Endodermal cell (in vitro differentiated cells): ENCODE measurements around the gene TBC1D2B. TPM values are rescaled to one million over a fixed set of nuclear protein-coding genes. Genes with fewer than 3 reads are reported as not detected.
"Not testable (repeated sequence)": the region's sequence is repeated elsewhere in the genome, so short reads cannot be mapped to it uniquely, and the experiment has no call there.

Source experiments
- DNase-seq: peaks from one replicate; pipeline ENCODE4 v3.0.0-alpha.2; 2017
- H3K27ac ChIP-seq: 2 replicates; pipeline ENCODE4 v1.5.1; 2013; ENCODE audit warnings: mild to moderate bottlenecking, low read depth, low read length, moderate library complexity
- H3K27me3 ChIP-seq: 2 replicates; pipeline ENCODE4 v1.6.1; 2013; ENCODE audit warnings: mild to moderate bottlenecking, low read length, moderate library complexity; ENCODE audit not compliant: insufficient read depth, control insufficient read depth, poor library complexity, severe bottlenecking
- H3K36me3 ChIP-seq: 2 replicates; pipeline ENCODE4 v1.7.0; 2013; ENCODE audit warnings: mild to moderate bottlenecking, low read length, moderate library complexity; ENCODE audit not compliant: control insufficient read depth, insufficient read depth
- H3K4me1 ChIP-seq: one replicate; pipeline ENCODE4 v1.7.0; 2013; ENCODE audit warnings: low read length; ENCODE audit not compliant: control insufficient read depth, insufficient read depth
- H3K4me3 ChIP-seq: 2 replicates; pipeline ENCODE4 v1.5.1; 2013; ENCODE audit warnings: mild to moderate bottlenecking, low read length, moderate library complexity
- H3K9ac ChIP-seq: 2 replicates; pipeline ENCODE4 v1.6.1; 2013; ENCODE audit warnings: mild to moderate bottlenecking, low read length, moderate library complexity; ENCODE audit not compliant: poor library complexity, severe bottlenecking; ENCODE audit errors: extremely low read depth
- H3K9me3 ChIP-seq: 2 replicates; pipeline ENCODE4 v1.6.1; 2013; ENCODE audit warnings: mild to moderate bottlenecking, low read length, moderate library complexity; ENCODE audit not compliant: control insufficient read depth
- H3K27ac Mint-ChIP-seq: 2 replicates; pipeline ENCODE4 v1.8.0; 2020; ENCODE audit warnings: mixed read lengths
- H3K27me3 Mint-ChIP-seq: 2 replicates; pipeline ENCODE4 v1.8.0; 2021; ENCODE audit warnings: mild to moderate bottlenecking, mixed read lengths; ENCODE audit not compliant: insufficient read depth
- H3K36me3 Mint-ChIP-seq: 2 replicates; pipeline ENCODE4 v1.8.0; 2020; ENCODE audit warnings: low read depth, mixed read lengths
- H3K4me1 Mint-ChIP-seq: 2 replicates; pipeline ENCODE4 v1.8.0; 2020; ENCODE audit warnings: mixed read lengths
- H3K4me3 Mint-ChIP-seq: 2 replicates; pipeline ENCODE4 v1.8.0; 2020; ENCODE audit warnings: mild to moderate bottlenecking, moderate library complexity, mixed read lengths
- H3K9me3 Mint-ChIP-seq: 2 replicates; pipeline ENCODE4 v1.8.0; 2020; ENCODE audit warnings: mild to moderate bottlenecking, mixed read lengths
- WGBS, 2 experiments: methylation state at CpG; one replicate each; pipeline versions ENCODE4 v1.1.5 to v1.1.7; 2013; ENCODE audit warnings: missing lambda C conversion rate in 2 of 2, mixed read lengths in 1 of 2; ENCODE audit not compliant: insufficient coverage in 1 of 2, insufficient read length in 1 of 2; 5-methylcytosine and 5-hydroxymethylcytosine counted together
- total RNA-seq, 2 donors: library from RNA; stranded (reverse); fragmentation: NEBNext Ultra II Directional in 1 of 2; extraction: Animal tissue kit (Norgen Biotek cat#: 25700) in 1 of 2; gene quantifications; 2 replicates in 1 of 2; 3 replicates in 1 of 2; pipeline ENCODE4 v1.2.1, GENCODE V29; 2021
- TF ChIP-seq, protein P1 (sequence below): fragments of 200-600 bp; sonication (generic); conservative IDR thresholded peaks from 2 replicates; pipeline ENCODE4 v1.5.0; 2021; ENCODE audit warnings: antibody characterized with exemption, mild to moderate bottlenecking

TBC1D2B gene
- total RNA-seq, 2 donors from 2014 or later: 13.8 to 23.8 TPM

- H3K4me1 ChIP-seq: no peaks in the 10 kb centered on the region
- H3K27ac Mint-ChIP-seq: no peak overlapping the region
- TF ChIP-seq, protein P1, sequence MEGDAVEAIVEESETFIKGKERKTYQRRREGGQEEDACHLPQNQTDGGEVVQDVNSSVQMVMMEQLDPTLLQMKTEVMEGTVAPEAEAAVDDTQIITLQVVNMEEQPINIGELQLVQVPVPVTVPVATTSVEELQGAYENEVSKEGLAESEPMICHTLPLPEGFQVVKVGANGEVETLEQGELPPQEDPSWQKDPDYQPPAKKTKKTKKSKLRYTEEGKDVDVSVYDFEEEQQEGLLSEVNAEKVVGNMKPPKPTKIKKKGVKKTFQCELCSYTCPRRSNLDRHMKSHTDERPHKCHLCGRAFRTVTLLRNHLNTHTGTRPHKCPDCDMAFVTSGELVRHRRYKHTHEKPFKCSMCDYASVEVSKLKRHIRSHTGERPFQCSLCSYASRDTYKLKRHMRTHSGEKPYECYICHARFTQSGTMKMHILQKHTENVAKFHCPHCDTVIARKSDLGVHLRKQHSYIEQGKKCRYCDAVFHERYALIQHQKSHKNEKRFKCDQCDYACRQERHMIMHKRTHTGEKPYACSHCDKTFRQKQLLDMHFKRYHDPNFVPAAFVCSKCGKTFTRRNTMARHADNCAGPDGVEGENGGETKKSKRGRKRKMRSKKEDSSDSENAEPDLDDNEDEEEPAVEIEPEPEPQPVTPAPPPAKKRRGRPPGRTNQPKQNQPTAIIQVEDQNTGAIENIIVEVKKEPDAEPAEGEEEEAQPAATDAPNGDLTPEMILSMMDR: peak; percentile 95
- peak; percentile 97 for DNase-seq
- peaks cover 14% of the 10 kb centered on the region for H3K9me3 ChIP-seq
- no peak overlapping the region for H3K9ac ChIP-seq
- H3K27me3 Mint-ChIP-seq: peaks cover 20% of the 10 kb centered on the region
- no peaks in the 10 kb centered on the region for H3K36me3 ChIP-seq
- H3K36me3 Mint-ChIP-seq: no peaks in the 10 kb centered on the region
- no peak overlapping the region for H3K27ac ChIP-seq
- H3K27me3 ChIP-seq: no peaks in the 10 kb centered on the region
- WGBS, 2 experiments: 20 to 23% methylated on average over 6 to 17 of the region's 17 CpGs
- H3K9me3 Mint-ChIP-seq: peaks cover 7% of the 10 kb centered on the region
- no peak overlapping the region for H3K4me3 Mint-ChIP-seq
- H3K4me3 ChIP-seq: no peak overlapping the region
- peaks cover 4% of the 10 kb centered on the region for H3K4me1 Mint-ChIP-seq
These were observed 118.1 kb downstream of the TBC1D2B start for GRCh38 chr15:77959432-77959879.

DNA sequence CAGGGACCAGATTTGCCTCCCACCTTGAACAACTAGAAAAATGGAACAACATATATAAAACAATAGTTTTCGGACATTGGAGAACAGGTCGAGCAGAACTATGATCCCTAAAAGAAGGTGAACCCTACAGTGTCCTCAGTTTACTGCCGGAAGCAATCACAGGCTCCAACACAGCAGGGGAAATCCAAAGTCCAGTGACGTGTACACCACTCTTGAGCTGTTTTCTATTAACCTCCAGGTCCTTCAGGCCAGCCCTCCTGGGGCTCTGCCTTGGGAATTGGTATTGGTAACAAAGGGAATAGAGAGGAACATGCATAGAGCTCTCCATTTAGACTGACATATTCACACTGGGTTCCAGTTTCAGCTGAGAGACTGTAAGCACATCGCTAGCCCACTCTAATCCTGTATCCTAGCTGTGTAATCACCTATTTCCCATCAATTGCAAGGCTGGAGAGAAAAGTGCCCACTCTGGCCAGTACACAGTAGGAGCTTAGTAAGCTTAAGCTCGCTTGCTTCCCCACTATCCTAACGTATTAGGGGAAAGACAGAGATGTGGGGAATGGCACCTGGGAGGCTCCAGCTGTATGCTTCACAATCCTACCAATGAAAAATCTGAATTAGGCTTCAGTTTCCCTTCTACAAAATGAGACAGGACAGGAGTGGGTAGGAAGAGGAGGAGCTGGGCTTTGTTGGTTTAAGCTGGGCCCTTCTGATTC is 118.6 kb downstream of the TBC1D2B start:
- WGBS, 2 experiments: 80 to 87% methylated on average over 6 to 7 of the region's 7 CpGs

GRCh38 chr15:77958021-77958420 is 119.5 kb downstream of the TBC1D2B start:
- not testable (repeated sequence) for H3K9me3 Mint-ChIP-seq, H3K36me3 Mint-ChIP-seq, H3K27me3 ChIP-seq, H3K27ac Mint-ChIP-seq, H3K4me1 Mint-ChIP-seq, DNase-seq, H3K4me3 Mint-ChIP-seq, H3K4me1 ChIP-seq, H3K9ac ChIP-seq, H3K9me3 ChIP-seq, H3K27ac ChIP-seq, H3K36me3 ChIP-seq, H3K4me3 ChIP-seq
- peaks cover 20% of the 10 kb centered on the region for H3K27me3 Mint-ChIP-seq
- WGBS, 2 experiments: 85% methylated on average over 1 of the region's 2 CpGs; no CpG with 5 or more reads in 1 of the 2 experiments

More for the DNA sequence above, 118.6 kb downstream of the TBC1D2B start:
- not testable (repeated sequence) for H3K9ac ChIP-seq, H3K36me3 Mint-ChIP-seq, H3K27ac Mint-ChIP-seq, H3K4me1 Mint-ChIP-seq, H3K36me3 ChIP-seq, DNase-seq, H3K4me3 Mint-ChIP-seq, H3K9me3 Mint-ChIP-seq, H3K27me3 ChIP-seq, H3K4me1 ChIP-seq, H3K27ac ChIP-seq, H3K4me3 ChIP-seq
- peaks cover 11% of the 10 kb centered on the region for H3K9me3 ChIP-seq
- H3K27me3 Mint-ChIP-seq: peaks cover 20% of the 10 kb centered on the region

GRCh38 chr15:77953926-77954325 is 123.6 kb downstream of the TBC1D2B start:
- H3K27ac ChIP-seq, H3K36me3 ChIP-seq, H3K4me1 Mint-ChIP-seq, H3K4me3 ChIP-seq, H3K4me1 ChIP-seq, H3K9me3 Mint-ChIP-seq, H3K27me3 ChIP-seq, H3K9me3 ChIP-seq, H3K4me3 Mint-ChIP-seq, H3K36me3 Mint-ChIP-seq, H3K27ac Mint-ChIP-seq, DNase-seq, H3K9ac ChIP-seq: not testable (repeated sequence)
- 63 to 100% methylated on average over 1 to 2 of the region's 5 CpGs for WGBS, 2 experiments
- peaks cover 16% of the 10 kb centered on the region for H3K27me3 Mint-ChIP-seq
